Islet of Langerhans (tissue), 1 donor: ENCODE measurements around the gene CEP112.

ENCODE experiments used
- FAIRE-seq: peaks from one replicate; lab custom pipeline; 2011; peaks lifted over from hg19 to GRCh38; lab: Jason Lieb, UNC

CEP112 gene

DNA sequence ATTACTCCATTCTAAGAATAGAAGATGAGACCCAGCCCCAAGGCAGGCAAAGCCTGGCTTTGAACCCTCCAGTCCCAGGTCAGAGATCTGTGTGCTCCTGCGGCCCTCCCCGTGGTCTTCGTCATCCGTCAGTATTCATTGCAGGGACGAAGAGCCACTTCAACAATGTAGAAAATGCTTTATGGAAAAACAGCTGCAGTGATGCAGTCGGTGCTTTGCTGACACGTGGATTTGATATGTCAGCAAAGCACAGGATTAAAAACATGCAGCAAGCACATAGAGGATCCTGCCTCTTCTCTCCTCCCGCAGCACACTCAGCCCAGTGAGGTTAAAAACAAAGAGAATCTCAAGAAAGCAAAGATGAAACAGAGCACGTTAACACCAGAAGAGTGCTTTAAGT lies 513.4 kb downstream of the CEP112 start:
- FAIRE-seq: no peak

DNA sequence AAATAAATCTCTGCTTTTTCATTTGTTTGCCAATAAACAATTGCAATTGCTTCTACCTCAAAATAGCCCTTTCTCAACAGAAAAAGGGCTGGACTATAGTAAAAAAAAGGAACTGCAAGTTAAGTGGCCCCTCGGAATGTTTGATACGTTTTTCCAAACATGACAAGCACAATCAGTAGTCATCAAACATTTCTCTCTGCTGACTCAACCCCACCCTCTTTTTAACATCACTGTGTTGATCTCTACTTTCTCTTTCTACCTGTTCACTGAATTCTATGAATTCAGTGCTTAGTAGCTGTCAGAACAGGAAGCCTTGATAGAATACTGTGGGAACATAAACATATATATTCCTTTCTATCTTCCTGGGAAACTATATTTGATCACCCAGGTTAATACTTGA lies 514.0 kb downstream of the CEP112 start:
- no peak for FAIRE-seq

DNA sequence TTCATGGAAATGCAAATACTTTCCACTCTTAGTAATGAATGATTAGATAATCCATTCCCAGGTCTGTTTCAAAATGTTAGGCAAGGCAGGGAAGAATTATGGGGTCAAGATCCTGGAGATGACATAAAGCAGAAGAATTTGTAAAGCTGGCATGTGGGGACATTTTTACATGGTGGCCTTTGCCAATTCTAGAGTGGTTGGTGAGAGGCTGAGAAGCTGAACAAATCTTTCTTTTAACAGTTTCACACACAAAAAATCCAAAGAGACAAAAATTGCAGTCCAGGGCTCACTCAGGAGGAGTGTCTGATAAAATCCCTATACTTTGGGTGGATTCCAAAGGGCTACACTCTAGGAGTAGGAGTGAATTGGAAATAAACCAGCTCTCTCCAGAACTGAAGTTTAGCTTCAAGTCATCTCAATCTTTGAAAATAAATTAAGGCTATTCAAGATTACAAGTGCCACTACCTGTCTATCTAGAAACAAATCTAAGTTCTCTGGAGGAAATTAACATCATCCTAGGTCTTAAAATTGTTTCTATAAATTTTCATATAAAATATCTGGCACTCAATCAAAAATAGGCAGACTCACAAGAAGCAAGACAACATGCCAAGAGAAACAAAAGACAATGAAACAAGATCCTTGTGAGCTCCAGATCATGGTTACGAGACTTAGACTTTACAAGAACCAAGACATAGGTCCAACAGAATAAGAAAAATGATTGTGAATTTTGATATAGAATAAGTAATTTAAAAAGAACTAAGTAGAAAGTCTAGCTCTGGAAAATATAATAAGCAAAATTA lies 517.5 kb downstream of the CEP112 start:
- FAIRE-seq: no peak

- FAIRE-seq: no peak
These were observed 521.1 kb downstream of the CEP112 start for GRCh38 chr17:65670667-65671371.

DNA sequence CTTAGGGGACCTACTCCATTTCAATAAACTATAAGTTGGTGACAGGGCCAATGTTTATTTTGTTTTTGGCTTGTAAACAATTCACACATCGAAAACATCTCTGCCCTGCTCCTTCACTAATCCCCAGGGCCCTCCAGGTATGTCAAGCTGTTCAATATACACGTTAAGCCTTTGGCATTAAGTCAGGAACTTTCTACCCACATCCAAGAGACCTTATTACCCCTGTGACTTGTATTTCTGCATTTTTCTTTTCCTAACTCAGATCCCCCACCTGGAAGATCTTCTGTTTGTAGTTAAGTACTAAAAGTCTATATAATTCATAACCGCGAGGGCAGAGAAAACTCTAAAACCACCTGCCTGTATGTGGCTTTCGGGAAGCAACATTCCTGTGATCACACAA lies 523.7 kb downstream of the CEP112 start:
- no peak for FAIRE-seq

GRCh38 chr17:65667656-65668055 lies 524.3 kb downstream of the CEP112 start:
- FAIRE-seq: no peak

DNA sequence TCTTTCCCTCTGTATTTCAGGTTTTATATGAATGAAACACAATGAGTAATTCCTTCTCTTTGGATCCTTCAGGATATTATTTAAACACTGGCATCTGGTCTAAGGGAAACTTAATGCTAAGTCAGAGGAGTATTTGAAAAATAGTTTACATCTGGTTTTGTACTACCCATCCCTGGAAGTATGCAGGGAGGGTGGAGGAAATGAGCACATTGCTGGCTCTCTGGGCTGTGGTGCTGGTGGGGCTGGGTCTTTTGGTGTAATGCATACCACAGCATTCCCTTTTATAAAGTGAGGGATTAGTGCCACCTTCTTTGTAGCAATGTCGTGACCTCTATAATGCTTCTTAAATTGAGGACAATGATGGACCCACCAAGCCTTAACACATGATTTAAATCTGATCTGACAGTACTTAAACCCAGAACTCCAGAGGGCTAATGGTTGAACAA lies 525.0 kb downstream of the CEP112 start:
- no peak for FAIRE-seq

- FAIRE-seq: no peak
These were observed 526.0 kb downstream of the CEP112 start for GRCh38 chr17:65665966-65666365.

DNA sequence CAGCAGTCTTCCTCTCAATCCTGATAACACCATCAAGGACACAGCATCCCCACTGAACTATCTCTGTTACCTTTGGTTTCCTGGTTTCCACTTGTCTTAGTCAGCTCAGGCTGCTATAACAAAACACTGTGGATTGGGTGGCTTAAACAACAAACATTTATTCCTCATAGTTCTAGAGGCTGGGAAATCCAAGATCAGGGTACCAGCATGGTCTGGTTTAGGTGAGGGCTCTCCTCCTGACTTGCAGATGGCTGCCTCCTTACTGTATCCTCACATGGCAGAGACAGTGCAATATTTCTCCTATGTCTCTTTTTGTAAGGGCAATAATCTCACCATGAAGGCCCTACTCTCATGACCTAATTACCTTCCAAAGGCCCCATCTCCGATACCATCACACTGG lies 527.2 kb downstream of the CEP112 start:
- FAIRE-seq: no peak

- no peak for FAIRE-seq
These were observed 527.7 kb downstream of the CEP112 start for GRCh38 chr17:65664266-65664665.

DNA sequence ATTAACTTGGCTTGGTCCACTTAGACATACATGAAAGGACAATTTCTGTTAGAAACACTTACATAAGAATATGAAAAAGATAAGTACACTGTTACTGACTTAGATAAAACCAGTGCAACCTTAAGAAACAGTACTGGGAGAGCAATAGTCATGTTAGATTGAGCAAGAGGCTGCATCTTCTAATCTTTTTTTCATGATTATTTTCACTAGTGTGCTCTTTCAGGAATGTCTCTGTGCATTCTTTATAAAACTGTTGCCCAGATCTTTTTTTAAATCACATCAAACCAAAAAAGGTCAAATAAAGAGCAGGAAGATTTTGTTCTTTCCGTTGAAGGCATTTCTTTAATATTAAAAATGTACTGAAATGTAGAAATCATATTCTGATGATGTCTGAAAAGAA lies 529.7 kb downstream of the CEP112 start:
- no peak for FAIRE-seq

DNA sequence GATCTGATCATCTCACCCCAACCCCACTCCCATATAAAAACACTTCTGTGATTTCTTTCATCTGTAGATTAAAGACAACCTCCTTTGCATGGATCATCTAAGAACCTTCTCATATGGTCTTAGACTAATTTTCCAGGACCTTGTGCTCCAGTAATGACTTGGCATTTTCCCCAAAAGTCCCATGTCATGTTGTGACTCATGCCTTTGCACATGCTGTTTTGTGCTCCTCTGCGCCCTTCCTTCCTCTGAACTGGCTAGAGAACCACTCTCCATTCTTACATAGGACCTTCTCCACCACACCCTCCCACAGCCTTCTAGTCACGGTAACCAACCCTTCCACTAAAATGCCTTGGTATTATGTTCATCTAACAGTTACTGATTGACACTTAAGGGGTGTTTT lies 531.0 kb downstream of the CEP112 start:
- FAIRE-seq: no peak

- no peak for FAIRE-seq
These were observed 531.9 kb downstream of the CEP112 start for GRCh38 chr17:65660078-65660477.

DNA sequence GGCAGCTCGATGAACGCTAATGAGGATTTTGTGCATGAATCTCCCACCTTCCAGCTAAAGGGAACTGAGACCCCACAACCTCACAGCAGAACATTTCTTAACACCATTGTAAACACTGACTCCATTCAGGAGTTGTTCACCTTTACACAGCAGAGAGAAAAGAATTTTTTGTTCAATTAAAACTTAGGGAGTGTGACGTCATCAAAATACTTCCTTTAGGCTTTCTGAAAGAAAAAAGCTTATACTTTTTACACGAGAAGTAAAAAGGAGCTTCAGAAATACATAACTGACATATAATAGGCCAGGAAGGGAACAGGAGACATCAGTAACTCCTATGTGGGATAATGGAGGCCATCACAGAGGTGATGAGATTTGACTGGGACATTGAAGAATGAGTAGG lies 532.4 kb downstream of the CEP112 start:
- no peak for FAIRE-seq

DNA sequence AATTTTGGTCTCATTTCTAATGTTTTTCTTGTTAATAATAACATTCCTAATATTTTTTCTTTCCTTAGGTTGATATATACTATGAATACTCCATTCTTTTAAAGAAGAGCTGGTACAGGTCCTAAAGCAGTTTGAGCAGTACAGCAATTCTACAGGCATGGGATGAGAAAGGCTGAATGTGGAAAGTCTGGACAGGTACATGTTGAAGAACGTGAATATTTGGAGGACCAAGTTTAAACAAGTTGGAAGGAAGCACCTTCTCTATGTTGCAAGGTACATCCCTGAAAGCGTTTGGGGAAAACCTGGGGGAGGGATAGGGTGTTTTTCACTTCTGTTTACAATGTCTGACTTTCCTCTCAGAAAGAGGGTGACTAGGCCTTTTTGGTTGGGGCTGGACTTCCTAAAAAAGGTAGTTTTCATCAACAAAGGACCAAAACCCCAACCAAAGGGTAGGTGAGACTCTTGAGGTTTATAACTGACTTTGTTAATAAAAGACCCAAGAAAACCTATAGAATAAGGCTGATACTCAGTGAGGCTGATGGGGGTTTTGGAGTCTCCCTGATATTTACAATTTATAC lies 534.6 kb downstream of the CEP112 start:
- no peak for FAIRE-seq

DNA sequence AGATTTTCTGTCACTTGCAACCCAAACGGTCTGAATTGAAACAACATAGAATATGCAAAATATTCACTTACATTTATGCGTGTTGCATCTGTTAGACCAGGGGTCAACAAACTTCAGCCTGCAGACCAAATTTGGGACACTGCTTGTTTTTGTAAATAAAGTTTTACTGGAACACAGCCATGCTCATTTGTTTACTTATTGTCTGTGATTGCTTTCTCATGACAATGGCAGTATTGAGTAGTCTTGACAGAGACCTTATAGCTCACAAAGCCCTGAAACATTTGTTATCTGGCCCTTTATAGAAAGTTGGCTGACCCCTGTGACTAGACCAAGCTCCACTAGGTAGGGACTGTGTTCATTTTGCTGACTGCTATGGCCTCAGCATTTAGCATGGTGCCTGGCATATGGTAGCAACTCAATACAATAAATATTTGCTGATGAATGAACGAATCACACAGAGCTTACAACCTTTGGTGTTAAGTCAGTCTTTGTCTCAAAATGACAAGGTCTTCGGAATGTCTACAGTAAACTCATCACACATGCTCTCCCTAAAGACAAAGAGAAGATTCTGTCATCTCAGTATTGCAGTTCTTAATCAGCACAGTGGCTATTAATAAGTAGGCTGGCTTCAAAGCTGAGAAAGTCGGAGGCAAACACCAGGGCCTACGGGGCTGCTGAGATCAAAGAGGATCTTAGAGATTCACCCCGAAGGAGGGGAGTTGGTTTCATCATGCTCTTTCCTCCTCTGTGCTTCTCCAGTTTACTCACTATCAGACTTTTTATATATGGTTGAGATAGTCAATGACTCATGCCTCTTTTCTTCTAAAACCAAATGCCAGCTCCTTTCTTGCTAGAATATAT lies 535.3 kb downstream of the CEP112 start:
- FAIRE-seq: no peak

DNA sequence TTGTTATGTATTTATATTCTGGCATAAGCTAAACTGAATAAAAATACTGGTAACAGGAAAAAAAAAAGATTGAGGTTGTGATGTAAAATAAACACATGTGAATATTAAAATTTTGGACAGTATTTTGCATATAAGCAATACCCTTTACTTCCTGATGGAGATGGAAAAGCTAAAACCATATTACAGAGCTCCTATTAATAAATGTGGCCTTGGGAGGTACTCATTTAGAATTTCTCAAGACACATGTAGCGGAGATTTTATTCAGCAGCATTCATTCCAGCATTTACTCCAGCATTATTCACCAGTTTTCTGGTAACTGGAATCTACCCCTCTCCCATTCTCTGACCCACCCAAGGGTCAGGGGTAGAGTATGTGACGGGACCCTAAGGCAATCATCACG lies 536.2 kb downstream of the CEP112 start:
- FAIRE-seq: no peak

DNA sequence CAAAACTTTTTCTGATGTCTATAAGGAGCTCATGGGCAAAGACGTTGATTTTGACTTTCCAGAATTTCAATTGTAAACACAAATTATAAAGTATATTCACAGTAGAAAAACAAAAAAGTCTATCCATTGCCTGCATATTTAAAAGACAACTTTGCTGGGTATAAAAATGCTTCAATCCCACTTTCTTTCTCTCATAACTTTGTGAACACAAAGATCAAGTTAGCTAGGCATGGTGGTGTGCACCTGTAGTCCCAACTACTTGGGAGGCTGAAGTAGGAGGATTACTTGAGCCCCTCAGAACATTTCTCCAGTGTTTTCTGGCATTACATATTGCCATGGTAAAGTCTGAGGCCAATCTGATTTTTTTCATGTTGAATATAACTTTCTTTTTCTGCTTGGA lies 547.4 kb downstream of the CEP112 start:
- no peak for FAIRE-seq

GRCh38 chr17:65638221-65638975 lies 553.5 kb downstream of the CEP112 start:
- no peak for FAIRE-seq

DNA sequence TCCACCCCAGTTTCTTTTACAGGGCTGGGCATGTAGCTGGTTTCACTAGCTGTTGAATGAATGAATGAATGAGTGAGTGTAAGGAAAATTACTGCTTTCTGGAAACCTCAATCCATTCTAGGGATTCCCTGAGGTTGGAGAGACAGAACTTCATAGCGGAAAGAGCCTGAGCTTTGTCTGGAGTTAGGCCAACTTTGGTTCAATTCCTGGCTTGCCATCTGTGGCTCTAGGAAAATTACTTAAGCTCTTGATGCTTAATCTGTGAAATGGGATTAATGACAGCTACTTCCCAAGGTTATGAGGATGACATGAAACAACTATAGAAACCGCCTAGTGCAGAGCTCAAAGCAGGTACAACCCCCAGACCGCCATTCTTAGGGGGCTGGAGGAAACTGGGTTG lies 554.1 kb downstream of the CEP112 start:
- FAIRE-seq: no peak

GRCh38 chr17:65634533-65634932 lies 557.4 kb downstream of the CEP112 start:
- FAIRE-seq: no peak

GRCh38 chr17:65633988-65634387 lies 557.9 kb downstream of the CEP112 start:
- FAIRE-seq: no peak
